ENCODE data around the gene TACC2.

The TACC2 gene

DNA sequence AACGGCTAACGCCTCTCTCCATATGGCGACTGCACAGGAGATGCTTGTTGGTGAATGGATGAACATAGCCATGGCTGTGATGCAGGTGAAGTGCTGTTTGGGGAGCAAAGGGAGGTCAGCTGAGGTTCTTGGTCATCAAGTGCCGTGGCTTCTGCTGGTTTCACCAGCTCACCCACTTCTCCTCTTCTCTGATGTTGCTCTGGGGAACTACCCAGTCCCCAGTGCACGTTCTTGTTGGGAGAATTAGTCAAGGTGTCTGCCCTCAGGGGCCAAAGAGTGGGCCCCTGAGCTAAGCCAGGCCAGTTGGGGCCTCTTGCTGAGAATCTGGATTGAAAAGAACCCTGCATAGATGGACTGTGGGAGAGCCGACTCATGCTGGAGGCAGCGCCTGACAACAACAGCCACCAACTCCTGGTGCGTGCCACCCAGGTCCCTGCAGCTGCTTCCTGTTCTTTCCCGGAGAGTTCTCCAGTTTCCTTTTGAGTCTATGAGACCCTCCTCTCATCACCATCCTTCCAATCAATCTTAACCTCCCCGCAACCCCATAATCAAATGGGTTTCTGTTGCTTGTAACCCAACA, 285.1 kb downstream of the TACC2 start:
- Histone ChIP-seq H3K4me2 (ENCODE audit: low read depth, low read length, poor library complexity, severe bottlenecking) (no peak overlapping the region), H3K27me3 (ENCODE audit: low read length) (no peaks in the 10 kb centered on the region), H3K4me3 (ENCODE audit: insufficient read depth, low read length, poor library complexity, severe bottlenecking) (no peak overlapping the region), H3K79me2 (ENCODE audit: insufficient read depth, low read length) (no peaks in the 10 kb centered on the region), H3K27ac (ENCODE audit: low read depth, low read length) (no peak overlapping the region), H3K36me3 (ENCODE audit: low read length) (no peaks in the 10 kb centered on the region), H3K9me2 (replicated peaks; ENCODE audit: insufficient read depth, low read length) (no peaks in the 10 kb centered on the region), H2AFZ (ENCODE audit: low read depth, low read length, severe bottlenecking) (no peak overlapping the region), H4K20me1 (ENCODE audit: low read depth, low read length) (no peaks in the 10 kb centered on the region), H3K9me3 (ENCODE audit: insufficient read depth, low read length) (no peaks in the 10 kb centered on the region), H3F3A (ENCODE audit: insufficient read depth) (no peaks in the 10 kb centered on the region), H3K9ac (ENCODE audit: low read length) (no peak overlapping the region)
- TF ChIP-seq, protein P1, sequence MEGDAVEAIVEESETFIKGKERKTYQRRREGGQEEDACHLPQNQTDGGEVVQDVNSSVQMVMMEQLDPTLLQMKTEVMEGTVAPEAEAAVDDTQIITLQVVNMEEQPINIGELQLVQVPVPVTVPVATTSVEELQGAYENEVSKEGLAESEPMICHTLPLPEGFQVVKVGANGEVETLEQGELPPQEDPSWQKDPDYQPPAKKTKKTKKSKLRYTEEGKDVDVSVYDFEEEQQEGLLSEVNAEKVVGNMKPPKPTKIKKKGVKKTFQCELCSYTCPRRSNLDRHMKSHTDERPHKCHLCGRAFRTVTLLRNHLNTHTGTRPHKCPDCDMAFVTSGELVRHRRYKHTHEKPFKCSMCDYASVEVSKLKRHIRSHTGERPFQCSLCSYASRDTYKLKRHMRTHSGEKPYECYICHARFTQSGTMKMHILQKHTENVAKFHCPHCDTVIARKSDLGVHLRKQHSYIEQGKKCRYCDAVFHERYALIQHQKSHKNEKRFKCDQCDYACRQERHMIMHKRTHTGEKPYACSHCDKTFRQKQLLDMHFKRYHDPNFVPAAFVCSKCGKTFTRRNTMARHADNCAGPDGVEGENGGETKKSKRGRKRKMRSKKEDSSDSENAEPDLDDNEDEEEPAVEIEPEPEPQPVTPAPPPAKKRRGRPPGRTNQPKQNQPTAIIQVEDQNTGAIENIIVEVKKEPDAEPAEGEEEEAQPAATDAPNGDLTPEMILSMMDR (IDR thresholded peaks at IDR 0.05; ENCODE audit: insufficient read depth, low read length, poor library complexity, severe bottlenecking): no peak

DNA sequence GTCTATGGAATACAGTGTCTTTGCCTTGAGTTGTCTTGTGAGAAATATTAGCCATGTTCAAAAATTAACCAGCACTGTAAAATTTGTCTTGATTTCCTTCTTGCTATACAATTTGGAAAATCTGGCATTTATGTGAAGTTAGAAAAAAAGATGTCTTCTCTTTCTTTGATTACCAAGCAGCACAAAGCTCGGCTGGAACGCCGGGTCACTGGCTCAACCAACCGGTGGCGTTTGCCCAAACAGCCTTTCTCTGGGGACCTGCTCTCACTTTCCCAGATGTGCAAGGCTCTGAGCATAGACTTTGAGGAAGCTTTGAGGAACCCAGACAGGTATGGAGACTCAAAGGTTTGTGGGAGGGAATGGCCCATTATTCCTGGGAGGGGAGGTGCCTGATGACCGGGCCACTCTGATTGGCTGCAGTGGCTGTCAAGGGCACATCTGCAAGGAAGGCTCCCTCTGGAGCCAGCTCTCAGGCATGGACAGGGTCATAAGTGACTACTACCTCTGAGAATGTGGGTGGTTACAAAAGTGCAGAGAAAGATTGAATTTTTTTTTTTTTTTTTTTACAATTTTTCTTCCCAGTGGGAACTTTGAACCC, 287.7 kb downstream of the TACC2 start:
- H3K9me2 ChIP-seq (replicated peaks; ENCODE audit: insufficient read depth, low read length): no peaks in the 10 kb centered on the region
- no peaks in the 10 kb centered on the region for H3F3A ChIP-seq (ENCODE audit: insufficient read depth)
- no peak overlapping the region for H3K4me2 ChIP-seq (ENCODE audit: low read depth, low read length, poor library complexity, severe bottlenecking)
- no peaks in the 10 kb centered on the region for H3K9me3 ChIP-seq (ENCODE audit: insufficient read depth, low read length)
- H3K4me3 ChIP-seq (ENCODE audit: insufficient read depth, low read length, poor library complexity, severe bottlenecking): no peak overlapping the region
- H3K36me3 ChIP-seq (ENCODE audit: low read length): no peaks in the 10 kb centered on the region
- H3K9ac ChIP-seq (ENCODE audit: low read length): no peak overlapping the region
- no peaks in the 10 kb centered on the region for H3K27me3 ChIP-seq (ENCODE audit: low read length)
- no peaks in the 10 kb centered on the region for H4K20me1 ChIP-seq (ENCODE audit: low read depth, low read length)
- H2AFZ ChIP-seq (ENCODE audit: low read depth, low read length, severe bottlenecking): no peak overlapping the region
- TF ChIP-seq, protein P1 (IDR thresholded peaks at IDR 0.05; ENCODE audit: insufficient read depth, low read length, poor library complexity, severe bottlenecking): no peak
- TF ChIP-seq EZH2phosphoT487 (conservative IDR thresholded peaks at IDR 0.05; ENCODE audit: low read length): no peak
- no peak overlapping the region for H3K27ac ChIP-seq (ENCODE audit: low read depth, low read length)
- H3K79me2 ChIP-seq (ENCODE audit: insufficient read depth, low read length): no peaks in the 10 kb centered on the region

GRCh38 chr10:122277526-122278136, 288.7 kb downstream of the TACC2 start:
- H3K79me2 ChIP-seq (ENCODE audit: insufficient read depth, low read length): no peaks in the 10 kb centered on the region
- no peak overlapping the region for H3K27ac ChIP-seq (ENCODE audit: low read depth, low read length)
- no peaks in the 10 kb centered on the region for H3K9me3 ChIP-seq (ENCODE audit: insufficient read depth, low read length)
- no peak overlapping the region for H2AFZ ChIP-seq (ENCODE audit: low read depth, low read length, severe bottlenecking)
- H3K9ac ChIP-seq (ENCODE audit: low read length): no peak overlapping the region
- H3K9me2 ChIP-seq (replicated peaks; ENCODE audit: insufficient read depth, low read length): no peaks in the 10 kb centered on the region
- no peaks in the 10 kb centered on the region for H3K36me3 ChIP-seq (ENCODE audit: low read length)
- TF ChIP-seq, protein P1 (IDR thresholded peaks at IDR 0.05; ENCODE audit: insufficient read depth, low read length, poor library complexity, severe bottlenecking): no peak
- no peak for TF ChIP-seq EZH2phosphoT487 (conservative IDR thresholded peaks at IDR 0.05; ENCODE audit: low read length)
- no peak overlapping the region for H3K4me2 ChIP-seq (ENCODE audit: low read depth, low read length, poor library complexity, severe bottlenecking)
- H3K4me3 ChIP-seq (ENCODE audit: insufficient read depth, low read length, poor library complexity, severe bottlenecking): no peak overlapping the region
- no peaks in the 10 kb centered on the region for H4K20me1 ChIP-seq (ENCODE audit: low read depth, low read length)
- no peaks in the 10 kb centered on the region for H3K27me3 ChIP-seq (ENCODE audit: low read length)
- H3F3A ChIP-seq (ENCODE audit: insufficient read depth): no peaks in the 10 kb centered on the region
